H9 (cell line): ENCODE data around the gene CLDN34. TPM values are rescaled to one million over a fixed set of nuclear protein-coding genes. Genes with fewer than 3 reads are reported as not detected.

Experiments
- DNase-seq: peaks from one replicate; pipeline ENCODE4 v3.0.0-alpha.2; 2017
- H2AFZ ChIP-seq: one replicate; pipeline ENCODE4 v1.6.1; 2013; ENCODE audit warnings: mild to moderate bottlenecking, low read length, control low read depth, moderate library complexity
- H2AK5ac ChIP-seq: 2 replicates; pipeline ENCODE4 v1.6.1; 2013; ENCODE audit warnings: low read length, control low read depth, mixed read lengths; ENCODE audit not compliant: insufficient read length
- H2BK120ac ChIP-seq: one replicate; pipeline ENCODE4 v1.6.1; 2013; ENCODE audit warnings: low read depth, mild to moderate bottlenecking, low read length, control low read depth, inconsistent platforms; ENCODE audit not compliant: poor library complexity, severe bottlenecking
- H2BK12ac ChIP-seq: 2 replicates; pipeline ENCODE4 v1.6.1; 2013; ENCODE audit warnings: low read length, control low read depth, mixed read lengths, low read depth; ENCODE audit not compliant: insufficient read length
- H2BK15ac ChIP-seq: 2 replicates; pipeline ENCODE4 v1.6.1; 2013; ENCODE audit warnings: low read depth, low read length, control low read depth
- H2BK20ac ChIP-seq: one replicate; pipeline ENCODE4 v1.6.1; 2013; ENCODE audit warnings: low read depth, mild to moderate bottlenecking, low read length, control low read depth, inconsistent platforms; ENCODE audit not compliant: poor library complexity, severe bottlenecking
- H2BK5ac ChIP-seq: 2 replicates; pipeline ENCODE4 v1.6.1; 2013; ENCODE audit warnings: low read length, control low read depth, mixed read lengths; ENCODE audit not compliant: insufficient read length
- H3K14ac ChIP-seq: 2 replicates; pipeline ENCODE4 v1.6.1; 2013; ENCODE audit warnings: low read length, control low read depth; ENCODE audit not compliant: insufficient read depth
- H3K18ac ChIP-seq: 2 replicates; pipeline ENCODE4 v1.6.1; 2013; ENCODE audit warnings: low read depth, mild to moderate bottlenecking, mixed read lengths, low read length, control low read depth; ENCODE audit not compliant: insufficient read length
- H3K23ac ChIP-seq: 2 replicates; pipeline ENCODE4 v1.6.1; 2013; ENCODE audit warnings: low read length, control low read depth, mixed read lengths, low read depth; ENCODE audit not compliant: insufficient read length
- H3K23me2 ChIP-seq: 2 replicates; pipeline ENCODE4 v1.6.1; 2013; ENCODE audit warnings: low read depth, mild to moderate bottlenecking, mixed read lengths, low read length, control low read depth; ENCODE audit not compliant: insufficient read length, poor library complexity, severe bottlenecking
- H3K27ac ChIP-seq: 2 replicates; pipeline ENCODE4 v1.5.1; 2013; ENCODE audit warnings: low read length, control low read depth, mixed read lengths, low read depth; ENCODE audit not compliant: insufficient read length
- H3K27me3 ChIP-seq: 2 replicates; pipeline ENCODE4 v1.6.1; 2013; ENCODE audit warnings: low read length, control low read depth, inconsistent platforms; ENCODE audit not compliant: insufficient read depth
- H3K4ac ChIP-seq: 2 replicates; pipeline ENCODE4 v1.6.1; 2013; ENCODE audit warnings: low read depth, mild to moderate bottlenecking, control low read depth, inconsistent platforms, low read length, moderate library complexity
- H3K4me1 ChIP-seq: 2 replicates; pipeline ENCODE4 v1.6.1; 2013; ENCODE audit warnings: low read length, control low read depth, inconsistent platforms; ENCODE audit not compliant: insufficient read depth
- H3K4me2 ChIP-seq: 2 replicates; pipeline ENCODE4 v1.6.1; 2013; ENCODE audit warnings: low read length, control low read depth, mixed read lengths; ENCODE audit not compliant: insufficient read length, insufficient read depth
- H3K56ac ChIP-seq: 2 replicates; pipeline ENCODE4 v1.6.1; 2013; ENCODE audit warnings: low read depth, mild to moderate bottlenecking, mixed read lengths, low read length, control low read depth; ENCODE audit not compliant: insufficient read length
- H3K79me1 ChIP-seq: 2 replicates; pipeline ENCODE4 v1.6.1; 2013; ENCODE audit warnings: low read depth, mild to moderate bottlenecking, moderate library complexity, low read length, control low read depth, inconsistent platforms; ENCODE audit not compliant: insufficient read depth, poor library complexity, severe bottlenecking
- H3K79me2 ChIP-seq: 2 replicates; pipeline ENCODE4 v1.6.1; 2013; ENCODE audit warnings: low read length, control low read depth, inconsistent platforms; ENCODE audit not compliant: insufficient read depth
- H3K9ac ChIP-seq: 2 replicates; pipeline ENCODE4 v1.6.1; 2013; ENCODE audit warnings: low read length, control low read depth, mixed read lengths; ENCODE audit not compliant: insufficient read length; ENCODE audit errors: extremely low read depth
- H3K9me3 ChIP-seq: one replicate; pipeline ENCODE4 v1.6.1; 2013; ENCODE audit warnings: low read depth, low read length, inconsistent platforms; ENCODE audit not compliant: control insufficient read depth
- H3T11ph ChIP-seq: one replicate; pipeline ENCODE4 v1.6.1; 2013; ENCODE audit warnings: mild to moderate bottlenecking, low read length, control low read depth, inconsistent platforms
- H4K20me1 ChIP-seq: one replicate; pipeline ENCODE4 v1.6.1; 2013; ENCODE audit not compliant: control insufficient read depth, insufficient read length, insufficient read depth
- H4K5ac ChIP-seq: 2 replicates; pipeline ENCODE4 v1.6.1; 2013; ENCODE audit warnings: low read depth, mild to moderate bottlenecking, mixed read lengths, low read length, control low read depth; ENCODE audit not compliant: insufficient read length
- H4K8ac ChIP-seq: replicated peaks from 2 replicates; pipeline ENCODE4 v1.6.1; 2013; ENCODE audit warnings: low read length, control low read depth, mixed read lengths, low read depth; ENCODE audit not compliant: insufficient read length
- H4K91ac ChIP-seq: 2 replicates; pipeline ENCODE4 v1.6.1; 2013; ENCODE audit warnings: low read depth, mild to moderate bottlenecking, moderate library complexity, mixed read lengths, low read length, control low read depth; ENCODE audit not compliant: insufficient read length
- H3K27ac Mint-ChIP-seq, 3 experiments: 2 replicates in 2 of 3; 3 replicates in 1 of 3; pipeline ENCODE4 v1.8.0; 2020 to 2021; ENCODE audit warnings: mixed read lengths in 3 of 3, mild to moderate bottlenecking in 1 of 3, moderate library complexity in 1 of 3
- H3K27me3 Mint-ChIP-seq: 2 replicates; pipeline ENCODE4 v1.8.0; 2021; ENCODE audit warnings: low read depth, mild to moderate bottlenecking, moderate library complexity, mixed read lengths
- H3K36me3 Mint-ChIP-seq, 3 experiments: 2 replicates in 2 of 3; 3 replicates in 1 of 3; pipeline ENCODE4 v1.8.0; 2020 to 2021; ENCODE audit warnings: low read depth in 3 of 3, mixed read lengths in 3 of 3; ENCODE audit not compliant: insufficient read depth in 1 of 3
- H3K4me1 Mint-ChIP-seq, 2 experiments: 2 replicates each; pipeline ENCODE4 v1.8.0; 2020; ENCODE audit warnings: mixed read lengths in 2 of 2
- H3K4me3 Mint-ChIP-seq, 2 experiments: 2 replicates in 1 of 2; 3 replicates in 1 of 2; pipeline ENCODE4 v1.8.0; 2020 to 2021; ENCODE audit warnings: mild to moderate bottlenecking in 2 of 2, mixed read lengths in 2 of 2, moderate library complexity in 1 of 2
- H3K9me3 Mint-ChIP-seq, 2 experiments: 2 replicates in 1 of 2; 3 replicates in 1 of 2; pipeline ENCODE4 v1.8.0; 2020; ENCODE audit warnings: mild to moderate bottlenecking in 2 of 2, mixed read lengths in 2 of 2, moderate library complexity in 1 of 2
- WGBS: extraction: QIAGEN DNeasy Blood & Tissue Kit; methylation state at CpG from one replicate; pipeline ENCODE4 v1.1.7; 2013; ENCODE audit warnings: missing lambda C conversion rate, low lambda C conversion rate, mixed read lengths; ENCODE audit not compliant: insufficient read length; ENCODE audit errors: extremely low coverage; 5-methylcytosine and 5-hydroxymethylcytosine counted together
- total RNA-seq: library from RNA; stranded (reverse); gene quantifications from 2 replicates; pipeline ENCODE4 v1.2.1, GENCODE V29; 2021
- TF ChIP-seq, protein P1 (sequence below): fragments of 200-600 bp; sonication (generic); conservative IDR thresholded peaks from 3 replicates; pipeline ENCODE4 v1.8.0; 2021; ENCODE audit warnings: antibody characterized with exemption, mild to moderate bottlenecking

Gene CLDN34
- total RNA-seq, 1 experiment from 2014 or later = 0.39 TPM

DNA sequence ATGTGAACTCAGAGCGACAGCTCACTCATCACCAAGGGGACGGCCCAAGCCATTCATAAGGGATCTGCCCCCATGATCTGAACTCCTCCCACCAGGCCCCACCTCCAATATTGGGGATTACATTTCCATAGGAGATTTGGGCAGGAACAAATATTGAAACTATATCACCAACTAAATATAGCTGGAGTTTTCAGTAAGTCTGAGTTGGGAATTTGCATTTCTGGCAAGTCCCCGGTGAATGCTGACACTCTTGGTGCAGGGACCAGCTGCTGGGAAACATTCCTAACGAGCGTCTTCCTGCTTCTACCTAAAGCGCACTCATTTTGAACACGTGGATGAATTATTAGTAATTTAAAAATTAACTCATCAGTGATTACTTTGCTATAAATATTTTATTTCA is 13.2 kb downstream of the CLDN34 start:
- TF ChIP-seq, protein P1, sequence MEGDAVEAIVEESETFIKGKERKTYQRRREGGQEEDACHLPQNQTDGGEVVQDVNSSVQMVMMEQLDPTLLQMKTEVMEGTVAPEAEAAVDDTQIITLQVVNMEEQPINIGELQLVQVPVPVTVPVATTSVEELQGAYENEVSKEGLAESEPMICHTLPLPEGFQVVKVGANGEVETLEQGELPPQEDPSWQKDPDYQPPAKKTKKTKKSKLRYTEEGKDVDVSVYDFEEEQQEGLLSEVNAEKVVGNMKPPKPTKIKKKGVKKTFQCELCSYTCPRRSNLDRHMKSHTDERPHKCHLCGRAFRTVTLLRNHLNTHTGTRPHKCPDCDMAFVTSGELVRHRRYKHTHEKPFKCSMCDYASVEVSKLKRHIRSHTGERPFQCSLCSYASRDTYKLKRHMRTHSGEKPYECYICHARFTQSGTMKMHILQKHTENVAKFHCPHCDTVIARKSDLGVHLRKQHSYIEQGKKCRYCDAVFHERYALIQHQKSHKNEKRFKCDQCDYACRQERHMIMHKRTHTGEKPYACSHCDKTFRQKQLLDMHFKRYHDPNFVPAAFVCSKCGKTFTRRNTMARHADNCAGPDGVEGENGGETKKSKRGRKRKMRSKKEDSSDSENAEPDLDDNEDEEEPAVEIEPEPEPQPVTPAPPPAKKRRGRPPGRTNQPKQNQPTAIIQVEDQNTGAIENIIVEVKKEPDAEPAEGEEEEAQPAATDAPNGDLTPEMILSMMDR = no peak
- Mint-ChIP-seq H3K9me3 (peaks cover 46 to 47% of the 10 kb centered on the region in 2 experiments), H3K27ac (no peak overlapping the region), H3K4me3 (no peak overlapping the region), H3K36me3 (peaks cover 2 to 18% (median 13%) of the 10 kb centered on the region in 3 experiments), H3K4me1 (peaks cover 14 to 38% of the 10 kb centered on the region in 2 experiments), H3K27me3 (no peaks in the 10 kb centered on the region)
- Histone ChIP-seq H2AFZ (no peak overlapping the region), H3K4ac (no peak overlapping the region), H3K23me2 (no peaks in the 10 kb centered on the region), H4K91ac (no peak overlapping the region), H3K27ac (no peak overlapping the region), H3K79me1 (no peaks in the 10 kb centered on the region), H2BK12ac (no peak overlapping the region), H2BK5ac (no peak overlapping the region), H2BK15ac (no peak overlapping the region), H2BK120ac (no peak overlapping the region), H2BK20ac (no peak overlapping the region), H3K27me3 (no peaks in the 10 kb centered on the region), H4K5ac (no peak overlapping the region), H4K20me1 (no peaks in the 10 kb centered on the region), H3K4me1 (peaks cover 7% of the 10 kb centered on the region; the same call in 1 of the 2 replicates), H3K9me3 (no peaks in the 10 kb centered on the region), H4K8ac (no peak overlapping the region), H3K14ac (no peak overlapping the region), H3K23ac (no peak overlapping the region), H3K79me2 (no peaks in the 10 kb centered on the region), H2AK5ac (no peak overlapping the region), H3K4me2 (no peak overlapping the region), H3K56ac (no peak overlapping the region), H3K9ac (no peak overlapping the region), H3K18ac (no peak overlapping the region), H3T11ph (no peak overlapping the region)
- no CpG with 5 or more reads among the region's 7 CpGs for WGBS
- DNase-seq = no peak
